Measurements from ENCODE around the gene MAPKAP1.
"Not testable (repeated sequence)": the region's sequence is repeated elsewhere in the genome, so short reads cannot be mapped to it uniquely, and the experiment has no call there.

Gene MAPKAP1

DNA sequence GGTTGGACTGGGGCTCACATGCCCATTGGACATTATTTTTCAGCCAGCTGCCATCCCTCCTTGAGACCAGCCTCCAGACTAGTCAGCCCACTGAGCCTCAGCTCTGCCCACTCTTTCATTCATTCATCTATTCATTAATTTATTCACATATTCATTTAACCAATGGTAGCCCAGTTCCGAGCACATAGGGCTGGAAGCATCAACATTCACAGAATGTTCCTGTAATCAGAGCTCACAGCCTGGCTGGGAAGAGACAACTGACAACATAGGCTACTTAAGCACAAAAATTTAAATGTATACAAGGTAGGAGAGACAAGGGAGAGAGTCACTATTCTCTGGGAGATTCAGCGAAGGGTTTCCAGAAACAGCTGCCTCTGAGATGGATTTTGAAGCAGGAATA, 23.2 kb upstream of the MAPKAP1 start:
- DNase-seq (ENCODE audit: low spot score): no peak

DNA sequence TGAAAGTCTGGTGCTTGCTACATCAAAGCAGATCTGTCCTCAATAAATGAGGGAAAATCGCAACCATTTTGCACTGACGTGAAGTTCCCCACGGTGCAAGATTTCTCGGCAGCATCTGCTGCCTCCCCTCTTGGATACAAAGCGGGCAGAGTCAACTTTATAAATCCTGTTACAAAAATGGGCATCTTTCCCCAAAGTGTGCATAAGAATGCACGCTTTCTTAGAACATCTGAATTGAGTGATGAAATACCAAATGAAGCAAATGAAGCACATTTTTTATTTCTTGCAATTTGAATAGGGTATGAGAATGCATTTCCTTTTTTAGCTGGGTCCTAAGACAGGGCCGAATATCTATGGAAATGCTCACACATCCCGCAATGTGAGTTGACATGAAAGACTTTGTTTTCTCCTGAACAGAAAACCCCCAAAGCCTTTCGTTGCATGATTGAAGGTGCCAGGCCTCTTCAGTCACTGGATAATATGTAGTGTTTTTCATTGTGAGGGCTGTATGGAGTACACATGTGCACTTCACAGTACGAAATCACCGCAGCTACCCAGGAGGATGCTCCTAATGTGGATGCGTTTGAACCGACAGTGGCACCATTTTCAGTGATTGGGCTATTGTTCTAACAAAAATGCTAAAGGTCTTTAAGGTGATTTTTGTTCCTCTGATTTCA, 19.6 kb upstream of the MAPKAP1 start:
- no peak for DNase-seq (ENCODE audit: low spot score)

DNA sequence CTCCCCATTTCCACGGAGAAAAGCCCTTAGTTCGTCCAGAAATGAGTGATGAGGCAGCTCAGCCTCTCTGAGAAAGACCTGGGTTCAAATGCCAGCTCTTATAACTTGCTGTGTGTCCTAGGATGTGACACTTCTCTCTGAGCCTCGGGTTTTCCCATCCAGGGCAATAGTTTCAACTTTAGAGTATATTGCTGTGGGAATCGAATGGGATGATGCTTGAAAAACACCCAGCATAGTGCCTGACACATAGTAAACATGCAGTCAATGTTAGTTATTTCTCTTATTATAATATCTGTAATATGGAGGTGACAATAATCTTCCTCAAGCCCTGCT, 430 bp upstream of the MAPKAP1 start:
- DNase-seq (ENCODE audit: low spot score): no peak

DNA sequence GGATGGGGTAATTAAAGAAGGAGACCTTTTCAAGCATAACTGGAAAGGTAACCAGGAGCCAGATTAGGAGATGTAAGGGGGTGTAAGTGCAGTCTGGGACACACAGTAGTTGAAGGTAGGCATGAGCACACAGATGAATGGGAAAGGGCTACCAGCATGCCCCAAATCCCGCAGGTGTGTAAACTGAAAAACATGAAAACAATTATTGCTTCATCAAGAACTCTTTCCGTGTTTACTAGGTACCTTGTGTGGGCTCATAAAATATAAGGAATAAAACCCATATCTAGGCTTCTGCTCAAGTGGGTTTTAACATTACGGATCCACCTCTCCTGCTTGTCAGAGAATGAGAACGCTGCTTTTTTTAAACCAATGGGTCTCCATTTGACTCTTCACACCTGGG, 1.1 kb downstream of the MAPKAP1 start:
- no peak for DNase-seq (ENCODE audit: low spot score)

DNA sequence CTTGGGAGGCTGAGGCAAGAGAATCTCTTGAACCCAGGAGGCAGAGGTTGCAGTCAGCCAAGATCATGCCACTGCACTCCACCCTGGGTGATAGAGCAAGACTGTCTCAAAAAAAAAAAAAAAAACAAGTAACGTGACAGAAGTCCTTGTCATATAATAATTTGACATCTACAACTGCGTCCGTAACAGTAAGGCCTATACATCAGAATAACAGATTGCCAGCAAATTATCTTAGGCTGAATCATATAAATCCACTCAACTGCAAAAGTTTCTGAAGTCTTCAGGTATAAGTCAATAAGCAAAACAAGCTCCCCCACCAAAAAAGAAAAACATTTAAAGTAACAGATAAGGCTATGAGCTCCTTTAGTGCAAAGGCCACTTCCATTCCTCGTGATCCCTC, 3.3 kb downstream of the MAPKAP1 start:
- DNase-seq (ENCODE audit: low spot score): no peak

DNA sequence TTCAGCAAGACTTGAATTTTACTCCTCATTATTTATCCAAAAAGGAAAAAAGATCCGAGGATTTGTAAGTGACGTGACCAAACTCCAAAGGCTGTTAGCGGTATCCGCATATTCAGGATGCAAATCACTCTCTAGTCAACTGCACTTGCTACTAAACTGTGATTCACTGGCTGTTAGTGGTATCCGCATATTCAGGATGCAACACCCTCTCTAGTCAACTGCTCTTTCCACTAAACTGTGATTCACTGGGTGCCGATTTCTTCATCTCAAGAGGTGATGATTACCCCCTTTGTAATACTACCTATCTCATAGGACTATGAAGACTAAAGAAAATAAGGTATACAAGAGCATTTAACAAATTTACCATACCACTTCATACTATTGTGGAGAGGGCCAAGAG, 5.7 kb downstream of the MAPKAP1 start:
- DNase-seq (ENCODE audit: low spot score): no peak

DNA sequence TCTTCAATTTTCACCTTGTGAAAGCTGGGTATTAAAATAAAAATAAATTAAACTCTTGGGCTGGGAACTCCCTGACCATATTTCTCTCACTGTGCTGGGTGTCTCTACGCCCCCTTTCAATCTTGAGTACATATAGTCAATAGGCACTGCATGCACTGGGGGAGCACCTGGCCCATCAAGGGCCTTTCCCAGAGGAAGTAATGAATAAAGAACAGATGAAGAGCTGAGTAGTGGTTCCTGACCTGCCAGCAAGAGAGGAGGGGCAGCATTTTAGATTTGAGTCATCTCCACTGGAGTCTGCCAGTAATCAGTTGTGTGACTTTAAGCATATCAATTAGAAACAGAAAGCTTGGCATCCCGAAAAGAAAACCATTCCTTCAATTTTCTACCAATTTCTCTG, 6.2 kb downstream of the MAPKAP1 start:
- no peak for DNase-seq (ENCODE audit: low spot score)

DNA sequence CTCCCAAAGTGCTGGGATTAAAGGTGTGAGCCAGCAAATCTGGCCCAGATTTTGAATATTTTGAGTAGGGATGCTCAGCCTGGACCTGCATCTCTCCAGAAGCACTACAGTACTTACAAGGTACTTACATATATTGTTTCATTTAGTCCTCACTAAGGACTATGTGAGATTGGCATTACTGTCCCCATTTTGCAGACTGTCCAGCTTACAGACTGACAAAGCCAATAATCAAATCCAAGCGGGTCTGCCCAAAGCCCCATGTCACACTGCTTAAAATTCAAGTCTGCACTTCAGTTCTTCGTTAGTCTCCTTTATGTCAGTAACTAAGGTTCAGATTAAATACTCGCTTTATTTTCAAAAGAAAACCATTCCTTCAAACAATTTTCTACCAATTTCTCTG, 7.1 kb downstream of the MAPKAP1 start:
- no peak for DNase-seq (ENCODE audit: low spot score)

DNA sequence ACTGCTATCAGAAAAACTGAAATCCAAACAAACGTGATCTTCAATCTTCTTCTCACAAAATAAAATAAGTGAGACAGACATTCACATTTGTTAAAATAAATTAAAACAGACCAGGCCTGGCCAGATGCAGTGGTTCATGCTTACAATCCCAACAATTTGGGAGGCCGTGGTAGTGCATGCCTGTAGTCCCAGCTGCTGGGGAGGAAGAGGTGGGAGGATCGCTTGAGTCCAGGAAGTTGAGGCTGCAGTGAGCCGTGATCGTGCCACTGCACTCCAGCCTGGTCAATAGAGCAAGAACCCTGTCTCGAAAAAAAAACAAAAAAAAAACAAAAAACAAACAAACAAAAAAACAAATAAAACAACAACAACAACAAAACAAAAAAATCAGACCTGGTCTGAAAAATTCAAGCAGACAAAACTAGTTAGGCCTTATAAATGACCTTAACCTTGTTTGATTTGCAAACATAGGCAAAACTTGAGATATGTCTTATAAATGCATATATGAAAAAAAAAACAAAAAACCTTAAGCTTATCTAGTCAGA, 10.8 kb downstream of the MAPKAP1 start:
- DNase-seq (ENCODE audit: low spot score): no peak

DNA sequence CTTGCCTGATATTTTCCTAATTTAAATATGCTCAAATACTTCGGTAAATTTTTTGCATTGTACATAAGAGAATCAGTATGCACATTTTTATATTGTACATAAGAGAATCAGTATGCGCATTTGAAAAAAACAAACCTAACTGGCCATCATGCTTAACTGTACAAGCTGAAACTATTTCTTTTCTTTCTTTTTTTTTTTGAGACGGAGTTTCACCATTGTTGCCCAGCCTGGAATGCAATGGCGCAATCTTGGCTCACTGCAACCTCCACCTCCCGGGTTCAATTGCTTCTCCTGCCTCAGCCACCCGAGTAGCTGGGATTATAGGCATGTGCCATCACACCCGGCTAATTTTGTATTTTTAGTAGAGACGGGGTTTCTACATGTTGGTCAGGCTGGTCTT, 11.5 kb downstream of the MAPKAP1 start:
- not testable (repeated sequence) for DNase-seq (ENCODE audit: low spot score)

DNA sequence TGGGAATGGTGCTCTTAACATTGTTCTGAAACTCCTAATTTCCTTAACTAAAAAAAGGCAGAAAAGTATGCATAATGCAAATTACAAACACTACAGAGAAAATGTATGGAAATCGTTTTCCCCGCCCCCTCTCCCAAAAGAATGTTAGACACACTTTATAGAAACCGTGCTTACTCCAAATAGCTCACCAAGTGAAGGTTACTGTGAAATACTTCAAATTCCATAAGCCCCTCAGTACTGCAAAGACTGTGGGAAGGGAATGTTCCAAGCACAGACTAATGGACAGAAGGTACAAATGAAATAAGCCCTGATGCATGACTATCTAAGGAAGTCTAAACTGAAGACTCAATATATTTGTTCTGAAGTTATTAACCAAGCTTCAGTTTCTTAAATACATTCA, 12.5 kb downstream of the MAPKAP1 start:
- no peak for DNase-seq (ENCODE audit: low spot score)

DNA sequence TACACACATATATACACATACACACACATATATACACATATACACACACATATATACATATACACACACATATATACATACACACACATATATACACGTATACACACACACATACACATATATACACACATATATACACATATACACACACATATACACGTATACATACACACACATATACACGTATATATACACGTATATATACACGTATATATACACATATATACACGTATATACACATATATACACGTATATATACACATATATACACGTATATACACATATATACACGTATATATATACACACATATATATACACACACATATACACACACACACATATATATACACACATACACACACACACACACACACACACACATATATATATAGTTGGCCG, 13.5 kb downstream of the MAPKAP1 start:
- not testable (repeated sequence) for DNase-seq (ENCODE audit: low spot score)

DNA sequence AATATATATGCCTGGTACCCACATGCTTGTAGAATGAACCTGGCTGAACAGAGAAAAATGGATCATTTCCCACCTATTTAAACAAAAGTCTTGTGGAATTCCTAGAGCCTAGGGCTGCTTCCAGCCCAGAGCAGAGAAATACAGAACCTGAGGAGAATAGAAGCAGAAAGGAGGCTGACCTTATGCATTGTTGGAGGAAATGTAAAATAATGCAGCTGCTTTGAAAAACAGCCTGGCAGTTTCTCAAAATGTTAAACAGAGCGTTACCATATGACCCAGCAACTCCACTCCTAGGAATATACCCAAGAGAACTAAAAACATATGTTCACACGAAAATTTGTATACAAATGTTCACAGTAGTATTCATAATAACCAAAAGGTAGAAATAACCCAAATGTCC, 15.1 kb downstream of the MAPKAP1 start:
- no peak for DNase-seq (ENCODE audit: low spot score)

DNA sequence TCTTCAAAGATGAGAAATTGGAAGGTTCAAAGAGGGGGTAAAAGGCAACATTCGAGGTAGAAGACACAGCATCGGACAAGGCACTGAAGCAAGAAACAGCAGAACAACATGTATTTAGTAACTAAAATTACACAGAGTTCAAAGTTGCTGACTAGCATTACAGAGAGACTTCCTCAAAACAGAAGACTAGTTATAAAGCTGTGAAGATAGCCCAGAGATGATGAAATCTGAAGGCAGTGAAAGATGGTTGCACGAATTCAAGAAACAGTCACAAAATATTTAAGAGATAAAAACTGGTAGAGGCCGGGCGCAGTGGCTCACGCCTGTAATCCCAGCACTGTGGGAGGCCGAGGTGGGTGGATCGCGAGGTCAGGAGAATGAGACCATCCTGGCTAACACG, 16.3 kb downstream of the MAPKAP1 start:
- no peak for DNase-seq (ENCODE audit: low spot score)

DNA sequence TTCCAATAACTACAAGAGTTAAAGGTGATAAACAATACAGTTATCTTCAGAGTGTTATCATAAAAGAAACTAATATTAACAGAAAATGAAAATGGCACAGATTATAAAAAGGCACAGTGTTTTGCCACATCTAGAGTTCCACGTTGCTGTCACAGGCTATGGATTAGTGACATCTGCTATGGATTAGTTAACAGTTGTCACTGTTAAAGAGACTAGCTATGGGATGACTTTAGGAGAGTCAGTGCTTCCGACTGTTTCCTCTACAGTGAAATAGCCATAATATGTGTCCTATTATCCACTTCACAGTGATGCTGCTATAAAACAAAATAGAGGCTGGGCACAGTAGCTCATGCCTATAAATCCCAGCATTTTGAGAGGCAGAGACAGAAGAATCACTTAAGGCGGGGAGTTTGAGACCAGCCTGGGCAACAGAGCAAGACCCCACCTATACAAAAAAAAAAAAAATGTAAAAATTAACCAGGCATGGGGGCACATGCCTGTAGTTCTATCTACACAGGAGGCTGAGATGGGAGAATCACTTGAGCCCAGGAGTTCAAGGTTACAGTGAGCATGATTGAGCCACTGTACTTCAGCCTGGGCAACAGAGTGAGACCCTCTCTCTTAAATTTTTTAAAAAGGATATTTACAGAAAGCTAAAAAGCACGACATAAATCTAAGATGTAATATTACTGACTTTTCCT, 19.7 kb downstream of the MAPKAP1 start:
- no peak for DNase-seq (ENCODE audit: low spot score)

DNA sequence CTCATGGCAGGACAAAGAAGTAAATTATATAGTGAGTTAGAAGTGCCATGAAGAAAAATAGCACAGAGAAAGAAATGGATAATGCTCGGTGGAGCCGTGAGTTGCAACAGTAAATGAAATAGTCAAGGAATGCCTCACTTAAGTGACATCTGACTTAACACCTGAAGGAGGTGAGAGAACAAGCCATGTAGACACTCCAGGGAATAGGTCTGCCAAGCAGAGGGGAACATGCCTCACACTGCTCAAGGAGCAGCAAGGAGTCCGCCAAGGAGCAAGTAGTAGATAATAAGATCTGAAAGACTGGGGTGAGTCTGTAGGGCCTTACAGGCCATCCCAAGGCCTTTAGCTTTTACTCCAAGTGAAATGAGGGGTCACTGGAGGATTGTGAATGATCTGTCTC, 21.8 kb downstream of the MAPKAP1 start:
- DNase-seq (ENCODE audit: low spot score): no peak

DNA sequence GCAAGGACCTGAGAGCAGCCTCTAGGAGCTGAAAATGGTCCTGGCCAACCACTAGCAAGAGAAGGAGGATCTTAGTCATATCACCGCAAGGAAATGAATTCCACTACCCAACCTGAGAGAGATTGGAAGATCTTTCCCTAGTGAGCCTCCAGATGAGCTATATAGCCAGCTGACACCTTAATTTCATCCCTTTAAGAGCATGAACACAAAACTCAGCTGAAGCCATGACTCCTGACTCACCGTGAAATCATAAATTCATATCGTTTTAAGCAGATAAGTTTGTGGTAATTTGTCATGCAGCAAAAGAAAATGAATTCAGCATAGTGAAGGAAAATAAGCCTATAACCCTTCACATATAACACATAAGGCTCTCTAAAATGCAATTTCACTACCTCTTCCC, 23.5 kb downstream of the MAPKAP1 start:
- DNase-seq (ENCODE audit: low spot score): no peak

DNA sequence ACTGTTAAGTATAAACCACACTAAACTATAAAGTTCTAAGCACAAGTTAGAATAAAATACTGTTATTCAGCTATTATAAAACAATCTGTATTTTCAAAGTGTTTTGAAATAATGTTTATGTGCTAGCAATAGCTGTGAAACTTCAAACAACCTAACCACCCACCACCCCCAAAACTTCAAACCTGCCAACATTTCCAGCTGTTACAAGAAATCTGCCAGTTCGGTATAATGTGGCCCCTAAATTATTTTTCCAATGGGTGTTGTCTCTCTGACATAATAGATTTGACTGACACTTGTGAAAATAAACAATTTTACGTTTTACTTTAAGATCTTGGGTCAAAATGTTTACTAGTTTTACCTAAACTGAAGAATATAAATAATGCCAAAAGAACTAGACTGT, 24.7 kb downstream of the MAPKAP1 start:
- DNase-seq (ENCODE audit: low spot score): no peak

DNA sequence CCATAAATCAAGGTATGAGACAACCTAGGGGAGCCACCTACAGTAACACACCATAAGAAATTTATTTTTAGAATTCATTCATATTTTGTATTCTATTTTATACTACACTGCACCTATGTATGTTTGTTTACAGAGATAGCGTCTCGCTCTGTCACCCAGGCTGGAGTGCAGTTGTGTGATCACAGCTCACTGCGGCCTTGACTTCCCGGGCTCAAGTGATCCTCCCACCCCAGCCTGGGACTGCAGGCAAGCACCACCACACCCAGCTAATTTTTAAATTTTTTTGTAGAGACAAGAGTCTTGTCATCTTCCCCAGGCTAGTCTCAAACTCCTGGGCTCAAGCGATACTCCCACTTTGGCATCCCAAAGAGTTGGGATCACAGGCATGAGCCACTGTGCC, 25.4 kb downstream of the MAPKAP1 start:
- no peak for DNase-seq (ENCODE audit: low spot score)

DNA sequence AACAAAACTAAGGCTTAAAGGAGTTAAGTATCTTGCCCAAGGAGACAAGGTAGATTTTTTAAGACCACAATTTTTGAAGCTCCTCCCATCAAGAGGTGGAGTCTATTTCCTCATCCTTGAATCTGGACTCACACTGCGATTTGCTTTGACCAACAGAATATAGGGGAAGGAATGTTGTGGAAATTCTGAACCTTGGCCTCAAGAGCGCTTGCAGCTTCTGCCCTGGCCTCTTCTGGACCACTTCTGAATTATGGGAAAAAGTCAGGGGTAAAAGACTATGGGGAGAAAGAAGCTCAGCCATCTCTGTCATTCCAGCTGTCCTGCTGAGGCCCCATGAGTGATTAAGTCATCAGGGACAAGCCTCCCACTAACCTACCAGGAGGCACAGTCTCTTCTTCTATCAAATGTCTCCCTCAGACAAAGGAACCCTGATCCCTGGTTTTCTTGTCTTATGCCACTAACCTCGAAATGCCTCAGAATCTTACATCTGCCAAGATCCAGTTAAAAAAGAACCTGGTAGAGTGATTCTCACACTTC, 25.9 kb downstream of the MAPKAP1 start:
- DNase-seq (ENCODE audit: low spot score): no peak

DNA sequence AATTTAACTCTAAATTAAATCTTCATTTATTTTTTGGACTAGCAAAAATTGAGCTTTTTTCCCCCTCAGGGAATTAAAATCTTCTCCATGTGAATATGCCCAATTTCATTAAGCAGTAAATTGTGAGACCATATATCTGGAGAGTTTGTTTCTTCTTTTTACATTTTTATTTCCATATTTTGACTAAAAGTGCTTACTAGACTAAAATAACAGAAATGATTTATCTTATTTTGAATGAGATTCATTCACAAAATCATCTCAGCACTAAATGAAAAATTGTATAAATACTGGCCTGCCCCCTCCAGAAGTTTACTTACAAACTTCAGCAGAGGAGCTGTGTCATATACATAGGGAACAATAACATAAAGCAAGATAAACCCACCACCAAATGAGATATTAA, 26.6 kb downstream of the MAPKAP1 start:
- no peak for DNase-seq (ENCODE audit: low spot score)

DNA sequence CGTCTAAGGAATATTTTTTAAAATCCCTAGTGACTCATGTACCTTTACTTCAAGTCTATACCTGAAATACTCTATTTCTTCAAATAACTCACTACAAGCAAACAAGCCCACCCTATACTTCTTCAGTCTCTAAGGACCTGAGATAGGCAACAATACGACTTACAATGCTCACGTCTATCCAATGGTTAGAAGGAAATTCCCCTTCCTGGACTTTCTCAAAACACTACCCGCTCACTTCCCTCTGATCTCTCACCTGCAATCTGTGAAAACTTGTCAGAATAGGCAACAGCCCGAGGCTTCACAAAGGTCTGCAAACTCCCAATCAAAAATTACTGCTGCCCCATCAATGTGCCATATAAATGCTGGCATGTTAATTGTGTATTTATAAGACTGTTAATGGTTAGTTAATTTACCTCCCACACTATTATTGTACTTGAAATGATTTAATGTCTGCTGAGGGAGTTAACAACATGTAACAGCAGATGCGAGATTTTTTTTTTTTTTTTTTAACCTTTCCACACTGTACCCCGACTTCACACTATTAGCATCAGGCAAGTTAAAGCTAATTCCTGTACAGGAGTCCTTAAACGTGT, 27.3 kb downstream of the MAPKAP1 start:
- no peak for DNase-seq (ENCODE audit: low spot score)

All from cerebellar cortex (tissue), 1 donor.